Right lobe of liver (tissue), 4 donors: ENCODE data around the gene EXD3.

Experiments
- CTCF ChIP-seq, 4 donors: fragments of 200-600 bp in 3 of 4; fragments of 450-650 bp in 1 of 4; IDR thresholded peaks; one replicate each; pipeline versions ENCODE4 v1.5.1 to v1.8.0; 2016 to 2022; ENCODE audit warnings: antibody characterized with exemption in 4 of 4, mild to moderate bottlenecking in 2 of 4
- POLR2A ChIP-seq: fragments of 450-650 bp; IDR thresholded peaks from one replicate; pipeline ENCODE4 v1.6.1; 2017; ENCODE audit warnings: antibody characterized with exemption, mild to moderate bottlenecking
- donor health status: DM: no; HTN: no; CAD: no.
- donor health status: DM: no; HTN: no; CAD: no.
- donor health status: DM: no; HTN: yes; CAD: no.

DNA sequence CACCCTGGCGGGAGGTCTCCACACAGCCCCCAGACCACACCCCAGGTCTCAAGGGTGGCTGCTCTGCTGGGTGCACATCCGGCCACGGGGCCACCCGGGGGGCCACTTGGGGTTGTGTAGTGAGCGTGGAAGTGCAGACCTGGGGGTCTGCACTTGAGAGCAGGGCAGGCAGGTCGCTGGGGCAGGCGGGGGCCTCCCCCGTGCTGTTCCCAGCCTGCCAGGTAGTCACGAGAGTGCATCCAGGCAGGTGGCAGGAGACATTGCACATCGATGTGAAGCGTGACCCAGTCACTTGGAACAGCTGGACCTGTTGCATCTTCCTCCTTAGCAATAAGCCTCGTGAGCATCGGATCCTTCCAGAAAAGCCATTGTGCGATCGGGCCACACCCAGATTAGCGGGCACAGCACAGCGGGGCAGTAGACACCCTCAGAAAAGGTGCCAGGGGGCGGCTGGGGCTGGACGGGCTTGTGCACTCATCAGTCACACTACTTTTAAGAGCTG lies 23.0 kb upstream of the EXD3 start:
- TF ChIP-seq POLR2A (no peak), CTCF (IDR thresholded peaks at IDR 0.05) (no peak)
